ENCODE data around the gene VANGL1. TPM values are rescaled to one million over a fixed set of nuclear protein-coding genes. Genes with fewer than 3 reads are reported as not detected.

The VANGL1 gene
- total and polyA plus RNA-seq, 2 of the 13 experiments (the other 11 are each of a cell fraction or from before 2014, with no cell fraction given): 5.3 to 9.4 TPM

GRCh38 chr1:115710859-115711624, 69.3 kb downstream of the VANGL1 start (continued):
- TF ChIP-seq, protein P1, sequence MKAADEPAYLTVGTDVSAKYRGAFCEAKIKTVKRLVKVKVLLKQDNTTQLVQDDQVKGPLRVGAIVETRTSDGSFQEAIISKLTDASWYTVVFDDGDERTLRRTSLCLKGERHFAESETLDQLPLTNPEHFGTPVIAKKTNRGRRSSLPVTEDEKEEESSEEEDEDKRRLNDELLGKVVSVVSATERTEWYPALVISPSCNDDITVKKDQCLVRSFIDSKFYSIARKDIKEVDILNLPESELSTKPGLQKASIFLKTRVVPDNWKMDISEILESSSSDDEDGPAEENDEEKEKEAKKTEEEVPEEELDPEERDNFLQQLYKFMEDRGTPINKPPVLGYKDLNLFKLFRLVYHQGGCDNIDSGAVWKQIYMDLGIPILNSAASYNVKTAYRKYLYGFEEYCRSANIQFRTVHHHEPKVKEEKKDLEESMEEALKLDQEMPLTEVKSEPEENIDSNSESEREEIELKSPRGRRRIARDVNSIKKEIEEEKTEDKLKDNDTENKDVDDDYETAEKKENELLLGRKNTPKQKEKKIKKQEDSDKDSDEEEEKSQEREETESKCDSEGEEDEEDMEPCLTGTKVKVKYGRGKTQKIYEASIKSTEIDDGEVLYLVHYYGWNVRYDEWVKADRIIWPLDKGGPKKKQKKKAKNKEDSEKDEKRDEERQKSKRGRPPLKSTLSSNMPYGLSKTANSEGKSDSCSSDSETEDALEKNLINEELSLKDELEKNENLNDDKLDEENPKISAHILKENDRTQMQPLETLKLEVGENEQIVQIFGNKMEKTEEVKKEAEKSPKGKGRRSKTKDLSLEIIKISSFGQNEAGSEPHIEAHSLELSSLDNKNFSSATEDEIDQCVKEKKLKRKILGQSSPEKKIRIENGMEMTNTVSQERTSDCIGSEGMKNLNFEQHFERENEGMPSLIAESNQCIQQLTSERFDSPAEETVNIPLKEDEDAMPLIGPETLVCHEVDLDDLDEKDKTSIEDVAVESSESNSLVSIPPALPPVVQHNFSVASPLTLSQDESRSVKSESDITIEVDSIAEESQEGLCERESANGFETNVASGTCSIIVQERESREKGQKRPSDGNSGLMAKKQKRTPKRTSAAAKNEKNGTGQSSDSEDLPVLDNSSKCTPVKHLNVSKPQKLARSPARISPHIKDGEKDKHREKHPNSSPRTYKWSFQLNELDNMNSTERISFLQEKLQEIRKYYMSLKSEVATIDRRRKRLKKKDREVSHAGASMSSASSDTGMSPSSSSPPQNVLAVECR (CRISPR knock-in tag; IDR thresholded peaks at IDR 0.05; ENCODE audit: borderline replicate concordance): peak; percentile 39; the same call in 1 of the 2 replicates
- peak; percentile 46; the same call in 1 of the 2 replicates for TF ChIP-seq TCF7L2 (IDR thresholded peaks at IDR 0.05; ENCODE audit: low read depth, low read length)
- TF ChIP-seq HDAC2 (CRISPR knock-in tag; IDR thresholded peaks at IDR 0.05): peak; percentile 37; the same call in 1 of the 2 replicates
- TF ChIP-seq ZNF589 (CRISPR knock-in tag; conservative IDR thresholded peaks at IDR 0.05): no peak
- TF ChIP-seq FOXA3 (CRISPR knock-in tag; IDR thresholded peaks at IDR 0.05): peak; percentile 87
- peak; percentile 27; the same call in 1 of the 2 replicates for TF ChIP-seq TBX2 (CRISPR knock-in tag; IDR thresholded peaks at IDR 0.05; ENCODE audit: borderline replicate concordance)
- TF ChIP-seq, protein P2, sequence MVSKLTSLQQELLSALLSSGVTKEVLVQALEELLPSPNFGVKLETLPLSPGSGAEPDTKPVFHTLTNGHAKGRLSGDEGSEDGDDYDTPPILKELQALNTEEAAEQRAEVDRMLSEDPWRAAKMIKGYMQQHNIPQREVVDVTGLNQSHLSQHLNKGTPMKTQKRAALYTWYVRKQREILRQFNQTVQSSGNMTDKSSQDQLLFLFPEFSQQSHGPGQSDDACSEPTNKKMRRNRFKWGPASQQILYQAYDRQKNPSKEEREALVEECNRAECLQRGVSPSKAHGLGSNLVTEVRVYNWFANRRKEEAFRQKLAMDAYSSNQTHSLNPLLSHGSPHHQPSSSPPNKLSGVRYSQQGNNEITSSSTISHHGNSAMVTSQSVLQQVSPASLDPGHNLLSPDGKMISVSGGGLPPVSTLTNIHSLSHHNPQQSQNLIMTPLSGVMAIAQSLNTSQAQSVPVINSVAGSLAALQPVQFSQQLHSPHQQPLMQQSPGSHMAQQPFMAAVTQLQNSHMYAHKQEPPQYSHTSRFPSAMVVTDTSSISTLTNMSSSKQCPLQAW (CRISPR knock-in tag; IDR thresholded peaks at IDR 0.05): 0 out of 2 replicates have a peak, but pooled peaks have one; percentile 22
- TF ChIP-seq ARID2 (CRISPR knock-in tag; IDR thresholded peaks at IDR 0.05; ENCODE audit: borderline replicate concordance): no peak
- TF ChIP-seq ZNF713 (CRISPR knock-in tag; IDR thresholded peaks at IDR 0.05): no peak
- TF ChIP-seq HDAC1 (CRISPR knock-in tag; IDR thresholded peaks at IDR 0.05): 0 out of 2 replicates have a peak, but pooled peaks have one; percentile 23
- peak; percentile 3; the same call in 1 of the 2 replicates for TF ChIP-seq MAX (IDR thresholded peaks at IDR 0.05)
- TF ChIP-seq ZNF710 (CRISPR knock-in tag; IDR thresholded peaks at IDR 0.05; ENCODE audit: borderline replicate concordance): peak; percentile 19; the same call in 1 of the 2 replicates
- TF ChIP-seq NFE2L1 (CRISPR knock-in tag; IDR thresholded peaks at IDR 0.05; ENCODE audit: borderline replicate concordance): peak; percentile 43; the same call in 1 of the 2 replicates
- TF ChIP-seq MXI1 (IDR thresholded peaks at IDR 0.05; ENCODE audit: borderline replicate concordance, low read depth, low read length): no peak
- TF ChIP-seq FOSL2 (CRISPR knock-in tag; IDR thresholded peaks at IDR 0.05): 0 out of 2 replicates have a peak, but pooled peaks have one; percentile 37
- peak; percentile 44; the same call in 1 of the 2 replicates for TF ChIP-seq ZMYM4 (CRISPR knock-in tag; IDR thresholded peaks at IDR 0.05)
- 0 out of 2 replicates have a peak, but pooled peaks have one; percentile 38 for TF ChIP-seq THAP11 (CRISPR knock-in tag; IDR thresholded peaks at IDR 0.05)
- TF ChIP-seq CEBPG (CRISPR knock-in tag; IDR thresholded peaks at IDR 0.05): peak; percentile 87
- 0 out of 2 replicates have a peak, but pooled peaks have one; percentile 18 for TF ChIP-seq HHEX (CRISPR knock-in tag; IDR thresholded peaks at IDR 0.05)
